ENCODE data around the gene DENND2A.

DNA sequence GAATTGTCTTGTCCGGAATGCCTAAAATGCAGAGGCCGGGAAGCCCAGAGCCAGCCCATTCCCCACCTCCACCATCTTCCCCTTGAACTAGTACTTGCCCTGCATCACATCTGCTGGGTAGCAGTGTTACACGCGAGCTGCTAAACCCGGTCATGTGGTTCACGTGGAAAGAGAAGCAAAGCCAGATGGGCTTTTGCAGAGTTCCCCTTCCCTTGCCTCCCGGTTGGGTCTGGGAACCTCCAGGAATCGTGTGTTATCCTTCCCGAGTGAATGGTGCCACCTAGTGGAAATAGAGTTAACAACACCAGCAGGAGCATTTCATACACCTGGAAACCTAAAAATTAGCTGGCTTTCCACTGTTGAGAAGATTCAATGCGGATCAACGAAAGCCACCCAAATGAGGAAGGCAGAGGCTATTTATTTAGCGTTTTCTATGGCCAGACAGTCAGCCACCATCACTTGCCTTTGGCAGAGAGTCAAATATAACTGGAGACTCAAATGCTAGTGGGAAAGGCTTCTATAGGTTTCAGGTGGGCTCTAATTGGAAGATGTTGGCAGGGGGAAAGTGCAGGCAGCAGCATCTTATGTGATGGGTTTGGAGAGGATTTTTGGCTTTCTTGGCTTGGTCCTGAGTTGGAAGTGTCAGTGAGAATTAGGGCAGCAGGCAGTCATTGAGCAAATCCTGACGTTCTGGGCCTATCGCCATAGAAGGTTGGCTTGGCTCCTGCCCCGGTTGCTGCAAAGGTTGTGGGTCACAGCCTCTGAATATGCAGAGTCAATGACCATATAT, 12.9 kb upstream of the DENND2A start:
- no peak for TF ChIP-seq POLR2A (IDR thresholded peaks at IDR 0.05)
- TF ChIP-seq, protein P1, sequence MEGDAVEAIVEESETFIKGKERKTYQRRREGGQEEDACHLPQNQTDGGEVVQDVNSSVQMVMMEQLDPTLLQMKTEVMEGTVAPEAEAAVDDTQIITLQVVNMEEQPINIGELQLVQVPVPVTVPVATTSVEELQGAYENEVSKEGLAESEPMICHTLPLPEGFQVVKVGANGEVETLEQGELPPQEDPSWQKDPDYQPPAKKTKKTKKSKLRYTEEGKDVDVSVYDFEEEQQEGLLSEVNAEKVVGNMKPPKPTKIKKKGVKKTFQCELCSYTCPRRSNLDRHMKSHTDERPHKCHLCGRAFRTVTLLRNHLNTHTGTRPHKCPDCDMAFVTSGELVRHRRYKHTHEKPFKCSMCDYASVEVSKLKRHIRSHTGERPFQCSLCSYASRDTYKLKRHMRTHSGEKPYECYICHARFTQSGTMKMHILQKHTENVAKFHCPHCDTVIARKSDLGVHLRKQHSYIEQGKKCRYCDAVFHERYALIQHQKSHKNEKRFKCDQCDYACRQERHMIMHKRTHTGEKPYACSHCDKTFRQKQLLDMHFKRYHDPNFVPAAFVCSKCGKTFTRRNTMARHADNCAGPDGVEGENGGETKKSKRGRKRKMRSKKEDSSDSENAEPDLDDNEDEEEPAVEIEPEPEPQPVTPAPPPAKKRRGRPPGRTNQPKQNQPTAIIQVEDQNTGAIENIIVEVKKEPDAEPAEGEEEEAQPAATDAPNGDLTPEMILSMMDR (IDR thresholded peaks at IDR 0.05), result peak; percentile 69 to 97 (median 91)
